Adrenal gland (tissue), 5 donors: ENCODE results near the gene TAGLN2.

Experiments
- CTCF ChIP-seq, 6 experiments: fragments of 450-650 bp in 4 of 6; fragments of 200-600 bp in 2 of 6; sonication (generic) in 1 of 6; IDR thresholded peaks; 1 replicate in 5 of 6; 2 replicates in 1 of 6; pipeline versions ENCODE4 v1.5.1 to v1.8.0; 2016 to 2021; ENCODE audit warnings: antibody characterized with exemption in 6 of 6, mild to moderate bottlenecking in 2 of 6, moderate library complexity in 1 of 6
- POLR2A ChIP-seq, 2 donors: fragments of 450-650 bp; IDR thresholded peaks; one replicate each; pipeline ENCODE4 v1.6.1; 2017; ENCODE audit warnings: antibody characterized with exemption in 2 of 2, mild to moderate bottlenecking in 2 of 2, moderate library complexity in 1 of 2
- donor health status: DM: no; HTN: no; CAD: no.

GRCh38 chr1:159931795-159932173 is 6.5 kb upstream of the TAGLN2 start:
- no peak for TF ChIP-seq CTCF (IDR thresholded peaks at IDR 0.05)
- TF ChIP-seq POLR2A (IDR thresholded peaks at IDR 0.05): no peak
